GM12873 (cell line): ENCODE measurements around the gene RPL10.

Experiments
- CTCF ChIP-seq: IDR thresholded peaks from 2 replicates; pipeline ENCODE4 v1.5.1; 2012; ENCODE audit warnings: low read depth, mild to moderate bottlenecking, moderate library complexity, low read length, control low read depth; ENCODE audit not compliant: insufficient read depth; ENCODE audit errors: missing control alignments

RPL10 gene

DNA sequence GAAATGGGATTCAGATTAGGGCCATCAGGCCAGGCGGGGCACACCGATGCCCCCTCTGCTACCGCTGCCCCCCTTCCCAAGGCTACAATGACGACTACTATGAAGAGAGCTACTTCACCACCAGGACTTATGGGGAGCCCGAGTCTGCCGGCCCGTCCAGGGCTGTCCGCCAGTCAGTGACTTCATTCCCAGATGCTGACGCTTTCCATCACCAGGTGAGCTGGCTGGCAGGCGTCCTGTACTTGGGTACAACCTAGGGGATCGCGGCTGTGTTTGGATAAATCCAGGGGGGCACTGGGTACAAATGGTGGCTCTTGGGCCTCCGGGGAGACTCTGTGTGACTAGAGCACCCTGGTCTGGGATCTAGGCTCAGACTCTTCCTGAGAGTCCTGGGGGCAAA, 18.0 kb upstream of the RPL10 start:
- no peak for TF ChIP-seq CTCF

GRCh38 chrX:154380787-154381186, 17.4 kb upstream of the RPL10 start:
- no peak for TF ChIP-seq CTCF

GRCh38 chrX:154381271-154381670, 16.9 kb upstream of the RPL10 start:
- no peak for TF ChIP-seq CTCF

- TF ChIP-seq CTCF, result no peak
Observed at GRCh38 chrX:154382483-154383069, 15.6 kb upstream of the RPL10 start.

DNA sequence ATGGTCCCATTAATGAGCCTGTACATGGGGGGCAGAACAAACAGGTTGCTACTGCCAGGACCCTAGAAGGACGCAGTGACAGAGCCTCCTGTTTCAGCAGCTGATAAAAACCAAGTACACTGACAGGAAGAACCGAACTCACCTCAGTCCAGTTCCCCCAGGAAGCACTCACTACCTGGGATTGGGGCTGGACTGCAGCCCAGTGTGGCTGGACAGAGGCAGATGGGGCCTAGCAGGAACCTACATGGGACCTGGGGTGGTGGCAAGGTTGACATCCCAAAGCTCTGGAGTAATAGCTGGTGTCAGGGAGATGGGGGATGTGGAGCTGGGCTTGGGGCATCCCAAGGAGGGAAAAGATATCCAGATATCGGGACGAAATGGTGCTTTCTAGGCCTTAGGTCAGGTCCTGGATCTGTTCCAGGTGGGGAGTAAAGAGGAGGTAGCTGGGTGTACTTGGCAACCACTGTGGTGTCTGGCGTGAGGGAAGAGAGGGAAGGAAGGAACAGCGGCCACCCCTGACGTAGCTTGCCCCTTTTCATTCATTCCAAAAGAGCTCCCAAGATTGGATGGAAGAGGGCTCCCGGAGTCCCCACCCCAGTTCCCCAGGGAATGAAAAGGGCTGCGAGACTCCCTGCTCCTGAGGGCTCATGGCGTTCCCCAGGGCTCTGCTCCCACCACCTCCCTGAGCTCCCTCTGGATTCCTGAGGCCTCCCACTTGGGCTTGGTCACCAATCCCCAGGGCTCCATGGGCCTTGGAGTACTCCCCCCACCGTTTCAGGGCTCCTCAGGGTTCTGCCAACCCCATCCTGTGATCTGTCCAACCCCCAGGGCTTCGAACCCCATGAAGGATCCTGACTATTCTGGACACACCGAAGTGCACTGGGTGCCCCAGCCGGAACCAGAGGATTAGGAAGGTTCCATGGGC, 14.6 kb upstream of the RPL10 start:
- no peak for TF ChIP-seq CTCF

GRCh38 chrX:154384284-154384892, 13.8 kb upstream of the RPL10 start:
- peak; percentile 4 for TF ChIP-seq CTCF
